ENCODE measurements around the gene MACROD2. TPM values are rescaled to one million over a fixed set of nuclear protein-coding genes. Genes with fewer than 3 reads are reported as not detected.

The MACROD2 gene
- total RNA-seq, 1 experiment from 2014 or later = 1.6 TPM

GRCh38 chr20:14666696-14667095 is 671.4 kb downstream of the MACROD2 start:
- no peaks in the 10 kb centered on the region for H3K23me2 ChIP-seq (ENCODE audit: insufficient read length, low read depth, low read length, poor library complexity, severe bottlenecking)
- H3K27ac ChIP-seq (ENCODE audit: insufficient read length, low read depth, low read length) = no peak overlapping the region
- H3K36me3 Mint-ChIP-seq (ENCODE audit: insufficient read depth in 1 of 3, low read depth in 3 of 3) = no peaks in the 10 kb centered on the region
- no peak overlapping the region for H2AFZ ChIP-seq (ENCODE audit: low read length)
- no peaks in the 10 kb centered on the region for H3K9me3 Mint-ChIP-seq
- no peak overlapping the region for H3K27ac Mint-ChIP-seq
- no peak overlapping the region for H2BK5ac ChIP-seq (ENCODE audit: insufficient read length, low read length)
- no peaks in the 10 kb centered on the region for H3K79me2 ChIP-seq (ENCODE audit: insufficient read depth, low read length)
- no peaks in the 10 kb centered on the region for H3K27me3 ChIP-seq (ENCODE audit: insufficient read depth, low read length)
- no peak overlapping the region for H3K9ac ChIP-seq (ENCODE audit: extremely low read depth, insufficient read length, low read length)
- H2BK15ac ChIP-seq (ENCODE audit: low read depth, low read length) = no peak overlapping the region
- H3K14ac ChIP-seq (ENCODE audit: insufficient read depth, low read length) = no peak overlapping the region
- no peak overlapping the region for H3K4me2 ChIP-seq (ENCODE audit: insufficient read depth, insufficient read length, low read length)
- H3K4me1 Mint-ChIP-seq = peaks cover 3 to 5% of the 10 kb centered on the region in 2 experiments; a peak in 1 of 4 replicates
- H3K4me3 Mint-ChIP-seq = no peak overlapping the region
- no peak overlapping the region for H2BK12ac ChIP-seq (ENCODE audit: insufficient read length, low read depth, low read length)
- H3K9me3 ChIP-seq (ENCODE audit: control insufficient read depth, low read depth, low read length) = no peaks in the 10 kb centered on the region
- H3K27me3 Mint-ChIP-seq (ENCODE audit: low read depth) = no peaks in the 10 kb centered on the region
- no peak overlapping the region for H2AK5ac ChIP-seq (ENCODE audit: insufficient read length, low read length)
- no peak overlapping the region for H4K91ac ChIP-seq (ENCODE audit: insufficient read length, low read depth, low read length)
- no peak overlapping the region for H2BK120ac ChIP-seq (ENCODE audit: low read depth, low read length, poor library complexity, severe bottlenecking)
- no peak for TF ChIP-seq CTCF (conservative IDR thresholded peaks at IDR 0.05)
- no peaks in the 10 kb centered on the region for H3K79me1 ChIP-seq (ENCODE audit: insufficient read depth, low read depth, low read length, poor library complexity, severe bottlenecking)
- no peak overlapping the region for H3K18ac ChIP-seq (ENCODE audit: insufficient read length, low read depth, low read length)
- H4K20me1 ChIP-seq (ENCODE audit: control insufficient read depth, insufficient read depth, insufficient read length) = no peaks in the 10 kb centered on the region
- H3K4me1 ChIP-seq (ENCODE audit: insufficient read depth, low read length) = no peaks in the 10 kb centered on the region
- DNase-seq = no peak
- no peak overlapping the region for H3T11ph ChIP-seq (ENCODE audit: low read length)
- no peak overlapping the region for H4K5ac ChIP-seq (ENCODE audit: insufficient read length, low read depth, low read length)
- WGBS (ENCODE audit: extremely low coverage, insufficient read length, low lambda C conversion rate) = no CpG with 5 or more reads among the region's 1 CpG
- H2BK20ac ChIP-seq (ENCODE audit: low read depth, low read length, poor library complexity, severe bottlenecking) = no peak overlapping the region
- no peak overlapping the region for H3K23ac ChIP-seq (ENCODE audit: insufficient read length, low read depth, low read length)
- no peak overlapping the region for H3K56ac ChIP-seq (ENCODE audit: insufficient read length, low read depth, low read length)
- H4K8ac ChIP-seq (replicated peaks; ENCODE audit: insufficient read length, low read depth, low read length) = no peak overlapping the region
- no peak overlapping the region for H3K4ac ChIP-seq (ENCODE audit: low read depth, low read length)

All from H9 (cell line).